NCI-H82 treated with DMSO at 0.1 percent for 48 hours (cell line): ENCODE measurements around the gene SLC13A2.
A peak's percentile ranks its signal among the peaks of the same experiment; 100 is the strongest.

Experiments
- DNase-seq: peaks from one replicate; lab custom pipeline; 2025; ENCODE audit not compliant: unreplicated experiment; lab: John Stamatoyannopoulos, UW

SLC13A2 gene

GRCh38 chr17:28492352-28493310, 19.2 kb downstream of the SLC13A2 start:
- no peak for DNase-seq

GRCh38 chr17:28493460-28493859, 20.0 kb downstream of the SLC13A2 start:
- no peak for DNase-seq

GRCh38 chr17:28494445-28495188, 21.2 kb downstream of the SLC13A2 start:
- DNase-seq: peak; percentile 62

GRCh38 chr17:28495635-28496034, 22.2 kb downstream of the SLC13A2 start:
- no peak for DNase-seq

- no peak for DNase-seq
Observed at GRCh38 chr17:28497931-28498330, 24.5 kb downstream of the SLC13A2 start.

GRCh38 chr17:28498652-28499363, 25.4 kb downstream of the SLC13A2 start:
- no peak for DNase-seq

GRCh38 chr17:28499364-28499664, 25.9 kb downstream of the SLC13A2 start:
- no peak for DNase-seq

- DNase-seq: no peak
Observed at GRCh38 chr17:28499684-28500357, 26.4 kb downstream of the SLC13A2 start.

GRCh38 chr17:28500712-28501379, 27.4 kb downstream of the SLC13A2 start:
- peak; percentile 99 for DNase-seq

- DNase-seq: no peak
Observed at GRCh38 chr17:28501421-28502284, 28.2 kb downstream of the SLC13A2 start.

- DNase-seq: no peak
Observed at GRCh38 chr17:28503420-28503819, 30.0 kb downstream of the SLC13A2 start.

- DNase-seq: no peak
Observed at GRCh38 chr17:28505986-28506665, 32.7 kb downstream of the SLC13A2 start, which contains the start of gene FOXN1. Gene FOXN1, plus strand, starts transcription at chr17:28506348. Its CDS starts 17,622 bp downstream, at chr17:28523970.

- DNase-seq: no peak
Observed at GRCh38 chr17:28506763-28507487, 33.5 kb downstream of the SLC13A2 start.

- no peak for DNase-seq
Observed at GRCh38 chr17:28507567-28508203, 34.2 kb downstream of the SLC13A2 start.

GRCh38 chr17:28508211-28508724, 34.8 kb downstream of the SLC13A2 start:
- peak; percentile 25 for DNase-seq

GRCh38 chr17:28509789-28510188, 36.3 kb downstream of the SLC13A2 start:
- no peak for DNase-seq

GRCh38 chr17:28511858-28512461, 38.5 kb downstream of the SLC13A2 start:
- peak; percentile 94 for DNase-seq
